Lower lobe of right lung (tissue), 2 donors: ENCODE results near the gene LARP7. TPM values are rescaled to one million over a fixed set of nuclear protein-coding genes. Genes with fewer than 3 reads are reported as not detected.

Experiments used
- ATAC-seq, 2 donors: fragments of 200-7000 bp; cut with Tn5 transposase; one replicate each; pipeline ENCODE4 v1.9.1; 2020 to 2022; ENCODE audit warnings: mild to moderate bottlenecking in 2 of 2, moderate library complexity in 2 of 2
- DNase-seq: peaks from one replicate; pipeline ENCODE4 v3.0.0-alpha.2; 2020
- H3K27ac ChIP-seq: fragments of 200-600 bp; one replicate; pipeline ENCODE4 v1.8.0; 2022
- H3K27me3 ChIP-seq: fragments of 200-600 bp; one replicate; pipeline ENCODE4 v1.8.0; 2022; ENCODE audit warnings: low read depth
- H3K36me3 ChIP-seq: fragments of 200-600 bp; one replicate; pipeline ENCODE4 v1.8.0; 2022; ENCODE audit warnings: mild to moderate bottlenecking
- H3K4me1 ChIP-seq: fragments of 200-600 bp; one replicate; pipeline ENCODE4 v1.8.0; 2022
- H3K4me3 ChIP-seq: fragments of 200-600 bp; one replicate; pipeline ENCODE4 v1.8.0; 2022; ENCODE audit warnings: mild to moderate bottlenecking
- H3K9me3 ChIP-seq: fragments of 200-600 bp; one replicate; pipeline ENCODE4 v1.8.0; 2022
- CTCF ChIP-seq: fragments of 200-600 bp; IDR thresholded peaks from one replicate; pipeline ENCODE4 v1.8.0; 2022; ENCODE audit warnings: antibody characterized with exemption, mild to moderate bottlenecking
- intact Hi-C: fragments of 100-400 bp; cut with DNase I; formaldehyde crosslinking; loops from one replicate; pipeline ENCODE4 v1.11.0; 2022
- total RNA-seq: library from RNA; stranded (reverse); fragmentation: NEBNext Ultra II Directional; extraction: Animal tissue kit (Norgen Biotek cat#: 25700); gene quantifications from one replicate; pipeline ENCODE4 v1.2.1, GENCODE V29; 2021
- donor health status: DM: no; HTN: yes; CAD: no; lungs with severe emphysema.

The LARP7 gene
- total RNA-seq, 1 donor from 2014 or later = 38.0 TPM

GRCh38 chr4:112647785-112648184, 10.8 kb downstream of the LARP7 start:
- Histone ChIP-seq H3K27me3 (no peaks in the 10 kb centered on the region), H3K4me3 (no peak overlapping the region), H3K9me3 (no peaks in the 10 kb centered on the region), H3K27ac (no peak overlapping the region), H3K4me1 (no peaks in the 10 kb centered on the region), H3K36me3 (peaks cover 83% of the 10 kb centered on the region)
- DNase-seq = no peak
- intact Hi-C loops = no loop called here
- ATAC-seq = no peak
- TF ChIP-seq CTCF = no peak

GRCh38 chr4:112648263-112649054, 11.5 kb downstream of the LARP7 start:
- no peaks in the 10 kb centered on the region for H3K9me3 ChIP-seq
- TF ChIP-seq CTCF = no peak
- H3K27ac ChIP-seq = no peak overlapping the region
- ATAC-seq = no peak
- no peak overlapping the region for H3K4me3 ChIP-seq
- peaks cover 90% of the 10 kb centered on the region for H3K36me3 ChIP-seq
- no peak for DNase-seq
- intact Hi-C loops = no loop called here
- no peaks in the 10 kb centered on the region for H3K27me3 ChIP-seq
- H3K4me1 ChIP-seq = no peaks in the 10 kb centered on the region

- Histone ChIP-seq H3K27me3 (no peaks in the 10 kb centered on the region), H3K4me1 (no peaks in the 10 kb centered on the region), H3K4me3 (no peak overlapping the region), H3K36me3 (peaks cover 95% of the 10 kb centered on the region), H3K27ac (no peak overlapping the region), H3K9me3 (no peaks in the 10 kb centered on the region)
- ATAC-seq (no peak), DNase-seq (no peak)
- intact Hi-C loops = no loop called here
- no peak for TF ChIP-seq CTCF
Measured at GRCh38 chr4:112649055-112649408, 12.1 kb downstream of the LARP7 start.

- ATAC-seq (no peak), DNase-seq (no peak)
- H3K4me3 ChIP-seq = no peak overlapping the region
- H3K9me3 ChIP-seq = no peaks in the 10 kb centered on the region
- no peaks in the 10 kb centered on the region for H3K4me1 ChIP-seq
- peaks cover 98% of the 10 kb centered on the region for H3K36me3 ChIP-seq
- H3K27me3 ChIP-seq = no peaks in the 10 kb centered on the region
- TF ChIP-seq CTCF = no peak
- no peak overlapping the region for H3K27ac ChIP-seq
- intact Hi-C loops = no loop called here
Measured at GRCh38 chr4:112650332-112650731, 13.4 kb downstream of the LARP7 start.

GRCh38 chr4:112651641-112652040, 14.7 kb downstream of the LARP7 start:
- intact Hi-C loops = no loop called here
- H3K9me3 ChIP-seq = no peaks in the 10 kb centered on the region
- no peak for TF ChIP-seq CTCF
- H3K27ac ChIP-seq = no peak overlapping the region
- no peak for DNase-seq
- peaks cover 98% of the 10 kb centered on the region for H3K36me3 ChIP-seq
- H3K4me3 ChIP-seq = no peak overlapping the region
- H3K4me1 ChIP-seq = no peaks in the 10 kb centered on the region
- no peaks in the 10 kb centered on the region for H3K27me3 ChIP-seq
- no peak for ATAC-seq
